AG10803 (cell line): ENCODE results near the gene HAUS7.

Experiments
- DNase-seq: peaks from one replicate; pipeline ENCODE4 v3.0.0; 2010; ENCODE audit warnings: low read depth
- H3K4me3 ChIP-seq: 2 replicates; pipeline ENCODE4 v1.5.1; 2011; ENCODE audit warnings: mild to moderate bottlenecking, low read length, control low read depth
- TF ChIP-seq, protein P1 (sequence below): conservative IDR thresholded peaks from 2 replicates; pipeline ENCODE4 v1.5.1; 2011; ENCODE audit warnings: mild to moderate bottlenecking, low read length, control low read depth, inconsistent platforms

HAUS7 gene

DNA sequence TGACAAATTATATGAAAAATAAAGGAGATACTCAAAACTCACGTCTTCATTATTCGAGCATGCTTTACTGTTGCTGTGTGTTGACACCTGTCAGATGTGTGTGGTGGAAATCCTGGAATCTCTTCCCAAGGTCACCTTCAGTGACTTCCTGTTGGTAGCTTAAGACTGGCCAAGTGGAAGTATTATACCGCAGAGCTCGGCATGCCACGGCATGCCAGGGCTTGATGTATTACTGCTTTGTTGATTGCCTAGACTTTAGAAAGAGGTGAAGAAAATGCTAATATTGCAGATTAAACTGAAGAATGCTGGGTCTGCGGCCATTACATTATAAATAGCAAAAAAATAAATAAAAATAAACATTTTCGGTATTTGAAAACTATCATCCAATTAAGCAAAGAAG lies 29.1 kb downstream of the HAUS7 start:
- TF ChIP-seq, protein P1, sequence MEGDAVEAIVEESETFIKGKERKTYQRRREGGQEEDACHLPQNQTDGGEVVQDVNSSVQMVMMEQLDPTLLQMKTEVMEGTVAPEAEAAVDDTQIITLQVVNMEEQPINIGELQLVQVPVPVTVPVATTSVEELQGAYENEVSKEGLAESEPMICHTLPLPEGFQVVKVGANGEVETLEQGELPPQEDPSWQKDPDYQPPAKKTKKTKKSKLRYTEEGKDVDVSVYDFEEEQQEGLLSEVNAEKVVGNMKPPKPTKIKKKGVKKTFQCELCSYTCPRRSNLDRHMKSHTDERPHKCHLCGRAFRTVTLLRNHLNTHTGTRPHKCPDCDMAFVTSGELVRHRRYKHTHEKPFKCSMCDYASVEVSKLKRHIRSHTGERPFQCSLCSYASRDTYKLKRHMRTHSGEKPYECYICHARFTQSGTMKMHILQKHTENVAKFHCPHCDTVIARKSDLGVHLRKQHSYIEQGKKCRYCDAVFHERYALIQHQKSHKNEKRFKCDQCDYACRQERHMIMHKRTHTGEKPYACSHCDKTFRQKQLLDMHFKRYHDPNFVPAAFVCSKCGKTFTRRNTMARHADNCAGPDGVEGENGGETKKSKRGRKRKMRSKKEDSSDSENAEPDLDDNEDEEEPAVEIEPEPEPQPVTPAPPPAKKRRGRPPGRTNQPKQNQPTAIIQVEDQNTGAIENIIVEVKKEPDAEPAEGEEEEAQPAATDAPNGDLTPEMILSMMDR = no peak
- H3K4me3 ChIP-seq = no peak overlapping the region
- DNase-seq = no peak

DNA sequence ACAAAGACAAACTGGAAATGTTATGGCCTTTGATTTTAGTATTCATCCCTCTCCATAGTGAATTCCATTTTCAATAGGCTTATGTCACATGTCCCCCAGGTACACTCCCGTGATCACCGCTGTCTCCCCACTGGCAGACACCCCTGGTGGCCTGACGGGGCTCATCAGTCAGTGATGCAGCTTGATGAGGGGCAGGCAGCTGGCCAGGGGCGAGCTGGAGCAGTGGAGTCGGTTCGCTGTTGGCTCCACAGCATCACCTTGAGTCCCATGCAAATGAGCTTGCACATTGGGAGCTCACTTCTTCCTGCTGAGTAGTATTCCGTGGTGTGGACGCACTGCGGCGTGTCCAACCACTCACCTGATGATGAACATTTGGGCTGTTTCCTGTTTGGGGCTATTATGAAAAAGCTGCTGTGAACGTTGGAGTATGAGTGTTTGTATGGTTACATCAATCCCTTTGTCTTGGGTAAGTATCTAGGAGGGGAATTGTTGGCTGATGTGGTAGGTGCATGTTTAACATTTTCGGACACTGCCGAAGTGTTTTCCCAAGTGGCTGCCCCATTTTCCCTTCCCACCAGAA lies 29.7 kb downstream of the HAUS7 start:
- TF ChIP-seq, protein P1 = no peak
- no peak for DNase-seq
- no peak overlapping the region for H3K4me3 ChIP-seq

DNA sequence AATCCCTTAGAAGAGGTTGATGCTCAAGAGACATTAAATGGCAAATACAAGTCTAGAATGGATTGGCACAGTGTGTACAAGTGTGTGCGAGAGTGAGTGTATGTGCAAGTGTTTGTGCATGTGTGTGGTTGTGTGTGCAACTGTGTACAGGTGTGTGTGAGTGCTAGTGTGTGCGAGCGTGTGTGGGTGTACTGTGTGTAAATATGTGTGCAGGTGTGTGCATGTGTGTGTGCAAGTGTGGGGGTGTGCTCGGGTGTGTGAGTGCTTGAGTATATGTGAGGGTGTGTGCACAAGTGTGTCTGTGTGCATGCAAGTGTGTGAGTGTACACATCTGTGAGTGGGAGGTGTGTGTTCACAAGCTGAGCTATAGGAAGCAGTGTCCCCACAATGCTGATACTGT lies 30.4 kb downstream of the HAUS7 start:
- TF ChIP-seq, protein P1 = no peak
- no peak overlapping the region for H3K4me3 ChIP-seq

DNA sequence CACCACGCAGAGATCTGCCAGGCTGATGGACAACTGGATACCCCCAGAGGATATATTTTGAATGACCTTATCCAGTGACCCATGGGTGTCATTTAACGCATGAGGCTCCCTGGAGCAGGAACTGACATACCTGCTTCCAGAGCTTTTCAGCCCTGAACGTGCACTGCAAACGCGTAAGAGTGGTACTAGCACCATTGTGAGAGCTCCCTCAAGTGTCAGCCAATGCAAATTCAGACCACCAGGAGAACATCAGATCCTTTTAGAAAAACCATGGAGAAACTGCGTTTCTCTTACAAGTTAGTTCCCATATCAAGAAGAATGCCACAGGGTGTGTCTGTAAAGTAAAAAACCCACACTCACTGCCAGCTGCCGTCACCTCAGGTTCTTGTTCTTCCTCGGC lies 31.8 kb downstream of the HAUS7 start:
- no peak overlapping the region for H3K4me3 ChIP-seq
- DNase-seq = peak; percentile 9
- TF ChIP-seq, protein P1 = peak; percentile 50

More for the DNA sequence above, 30.4 kb downstream of the HAUS7 start:
- no peak for DNase-seq

DNA sequence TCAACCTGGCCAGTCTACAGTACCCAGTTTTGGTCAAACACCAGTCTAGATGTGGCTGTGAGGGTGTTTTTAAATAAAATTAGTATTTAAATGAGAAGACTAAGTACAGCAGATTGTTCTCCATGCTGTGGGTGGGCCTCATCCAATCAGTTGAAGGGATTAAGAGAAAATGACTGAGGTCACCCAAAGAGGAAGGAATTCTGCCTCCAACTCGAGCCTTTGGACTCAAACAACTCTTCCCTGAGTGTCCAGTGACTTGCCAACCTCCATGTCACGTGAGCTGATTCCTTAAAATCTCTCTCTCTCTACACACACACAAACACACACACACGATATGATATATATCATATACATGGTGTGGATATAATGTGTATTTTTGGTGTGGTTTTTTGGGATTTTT lies 34.5 kb downstream of the HAUS7 start:
- TF ChIP-seq, protein P1 = no peak
- no peak overlapping the region for H3K4me3 ChIP-seq
- no peak for DNase-seq

DNA sequence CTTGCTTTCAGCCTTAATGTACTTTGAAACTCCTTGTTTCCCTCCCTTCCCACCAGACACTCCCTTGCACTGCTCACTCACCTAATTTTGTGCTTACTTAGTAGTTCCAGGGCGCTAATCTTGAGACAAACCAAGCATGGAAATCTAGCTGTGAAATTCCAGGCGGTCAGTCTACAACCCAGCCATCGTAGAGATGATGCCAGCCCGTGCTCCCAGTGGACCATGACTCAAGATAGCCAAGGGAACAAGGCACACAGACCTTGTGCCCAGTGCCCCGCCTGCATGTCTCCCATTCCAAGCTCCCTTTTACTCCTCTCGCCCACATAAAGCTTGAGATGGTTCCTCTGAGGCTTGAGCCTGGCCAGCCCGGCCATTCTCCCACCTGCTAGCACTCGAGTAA lies 35.6 kb downstream of the HAUS7 start:
- no peak overlapping the region for H3K4me3 ChIP-seq
- TF ChIP-seq, protein P1 = no peak
- DNase-seq = no peak

DNA sequence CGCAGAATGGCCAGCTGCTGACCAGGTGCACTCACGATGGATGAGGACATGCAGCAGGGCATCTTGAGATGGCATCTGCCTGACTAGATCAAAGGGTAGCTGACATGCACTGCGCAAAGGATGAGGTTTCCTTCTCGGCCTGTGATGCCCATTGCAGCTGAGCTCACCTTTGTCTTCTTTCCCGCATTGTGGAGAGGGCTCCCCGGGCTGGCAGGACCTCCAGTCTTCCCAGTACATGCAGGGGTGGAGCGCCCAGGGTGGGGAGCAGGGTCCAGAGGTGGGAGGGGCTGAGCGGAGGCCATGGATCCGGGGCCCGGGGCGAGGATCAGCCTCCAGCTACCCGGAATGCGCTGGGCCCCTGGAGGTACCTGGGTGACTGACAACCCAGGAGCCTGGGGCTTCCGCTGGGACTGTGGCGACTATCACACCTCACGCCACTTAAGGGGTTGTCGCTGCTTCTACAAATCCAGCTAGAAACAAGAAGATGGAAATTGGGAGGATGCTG lies 36.5 kb downstream of the HAUS7 start:
- no peak overlapping the region for H3K4me3 ChIP-seq
- no peak for DNase-seq
- TF ChIP-seq, protein P1 = no peak
